ENCODE measurements around the gene CIDEB.

- no peak for TF ChIP-seq POLR2A (IDR thresholded peaks at IDR 0.05)
- no peak for TF ChIP-seq POLR2AphosphoS5 (IDR thresholded peaks at IDR 0.05)
- no peak for TF ChIP-seq EP300 (IDR thresholded peaks at IDR 0.05; ENCODE audit: low read depth)
Observed at GRCh38 chr14:24316597-24316950, 8.8 kb upstream of the CIDEB start.
